WTC11 (cell line): Measurements from ENCODE around the gene SLC38A7. TPM values are rescaled to one million over a fixed set of nuclear protein-coding genes. Genes with fewer than 3 reads are reported as not detected.

ENCODE experiments used
- ATAC-seq: fragments of 200-7000 bp; cut with Tn5 transposase; 2 replicates; pipeline ENCODE4 v1.10.0; 2021; ENCODE audit warnings: mild to moderate bottlenecking, moderate library complexity
- CTCF ChIA-PET: fragments of 300-600 bp; sonication (Branson Sonifier 250); formaldehyde crosslinking; loops from one replicate; lab custom pipeline; 2021; ENCODE audit warnings: antibody characterized with exemption; lab: Charles Lee
- POLR2A ChIA-PET: fragments of 350-600 bp; sonication (Branson Sonifier 250); formaldehyde crosslinking; loops from one replicate; lab custom pipeline; 2021; ENCODE audit warnings: antibody characterized with exemption; lab: Charles Lee
- DNase-seq: peaks from one replicate; pipeline ENCODE4 v3.0.0; 2021; ENCODE audit warnings: low spot score
- H3K27ac Mint-ChIP-seq: 2 replicates; pipeline ENCODE4 v1.8.0; 2021; ENCODE audit warnings: mixed read lengths
- H3K27me3 Mint-ChIP-seq: 2 replicates; pipeline ENCODE4 v1.8.0; 2021; ENCODE audit warnings: low read depth, mild to moderate bottlenecking, moderate library complexity, mixed read lengths
- H3K36me3 Mint-ChIP-seq: 2 replicates; pipeline ENCODE4 v1.8.0; 2021; ENCODE audit warnings: mixed read lengths
- H3K4me1 Mint-ChIP-seq: 2 replicates; pipeline ENCODE4 v1.8.0; 2022; ENCODE audit warnings: mixed read lengths
- H3K4me3 Mint-ChIP-seq: 2 replicates; pipeline ENCODE4 v1.8.0; 2021; ENCODE audit warnings: mild to moderate bottlenecking, moderate library complexity, mixed read lengths
- H3K9me3 Mint-ChIP-seq: 2 replicates; pipeline ENCODE4 v1.8.0; 2021; ENCODE audit warnings: mixed read lengths
- ATF1 ChIP-seq: sonication (generic); formaldehyde crosslinking; IDR thresholded peaks from 2 replicates; pipeline ENCODE4 v1.8.1; 2023; ENCODE audit warnings: mild to moderate bottlenecking, moderate library complexity, missing genetic modification reagents
- ETV6 ChIP-seq: sonication (generic); formaldehyde crosslinking; IDR thresholded peaks from 2 replicates; pipeline ENCODE4 v1.8.1; 2022; ENCODE audit warnings: mild to moderate bottlenecking, missing genetic modification reagents
- FOXP4 ChIP-seq: sonication (generic); formaldehyde crosslinking; IDR thresholded peaks from 2 replicates; pipeline ENCODE4 v1.8.0; 2022; ENCODE audit warnings: mild to moderate bottlenecking, missing genetic modification reagents
- HMGA2 ChIP-seq: fragments of 250-450 bp; sonication (Bioruptor Pico); IDR thresholded peaks from 2 replicates; pipeline ENCODE4 v1.4.0; 2021; ENCODE audit warnings: mild to moderate bottlenecking, moderate library complexity
- IRF1 ChIP-seq: sonication (generic); formaldehyde crosslinking; IDR thresholded peaks from 2 replicates; pipeline ENCODE4 v1.8.0; 2023; ENCODE audit warnings: missing genetic modification reagents
- MAX ChIP-seq: sonication (generic); formaldehyde crosslinking; IDR thresholded peaks from 2 replicates; pipeline ENCODE4 v1.8.0; 2022; ENCODE audit warnings: mild to moderate bottlenecking, missing genetic modification reagents
- MYBL2 ChIP-seq: sonication (generic); formaldehyde crosslinking; IDR thresholded peaks from 2 replicates; pipeline ENCODE4 v1.8.1; 2023; ENCODE audit warnings: mild to moderate bottlenecking, moderate library complexity, missing genetic modification reagents
- NR2C2 ChIP-seq: sonication (generic); formaldehyde crosslinking; IDR thresholded peaks from 2 replicates; pipeline ENCODE4 v1.8.0; 2022; ENCODE audit warnings: mild to moderate bottlenecking, missing genetic modification reagents
- NR3C1 ChIP-seq: sonication (generic); formaldehyde crosslinking; conservative IDR thresholded peaks from 2 replicates; pipeline ENCODE4 v1.8.1; 2023; ENCODE audit warnings: low read depth, mild to moderate bottlenecking, missing genetic modification reagents
- RELA ChIP-seq: sonication (generic); formaldehyde crosslinking; IDR thresholded peaks from 2 replicates; pipeline ENCODE4 v1.8.1; 2022; ENCODE audit warnings: missing genetic modification reagents, mild to moderate bottlenecking, borderline replicate concordance
- RORB ChIP-seq: fragments of 250-450 bp; sonication (Bioruptor Pico); IDR thresholded peaks from 2 replicates; pipeline ENCODE4 v1.9.0; 2021; ENCODE audit warnings: mild to moderate bottlenecking
- STAT6 ChIP-seq: sonication (generic); formaldehyde crosslinking; conservative IDR thresholded peaks from 2 replicates; pipeline ENCODE4 v1.8.1; 2023; ENCODE audit warnings: mild to moderate bottlenecking, low read depth, missing genetic modification reagents, moderate library complexity
- TEAD4 ChIP-seq: sonication (generic); formaldehyde crosslinking; IDR thresholded peaks from 2 replicates; pipeline ENCODE4 v1.8.0; 2022; ENCODE audit warnings: mild to moderate bottlenecking, missing genetic modification reagents
- USF1 ChIP-seq: sonication (generic); formaldehyde crosslinking; IDR thresholded peaks from 2 replicates; pipeline ENCODE4 v1.8.0; 2022; ENCODE audit warnings: mild to moderate bottlenecking, missing genetic modification reagents
- ZNF121 ChIP-seq: sonication (generic); formaldehyde crosslinking; IDR thresholded peaks from 2 replicates; pipeline ENCODE4 v1.8.0; 2023; ENCODE audit warnings: missing genetic modification reagents
- ZNF396 ChIP-seq: fragments of 250-450 bp; sonication (Bioruptor Pico); IDR thresholded peaks from 2 replicates; pipeline ENCODE4 v1.8.0; 2021; ENCODE audit warnings: mild to moderate bottlenecking, moderate library complexity, borderline replicate concordance
- total RNA-seq: library from RNA; stranded (reverse); gene quantifications from 3 replicates; pipeline ENCODE4 v1.2.3, GENCODE V29; 2021

The SLC38A7 gene
- total RNA-seq, 1 experiment from 2014 or later = 23.1 TPM

- TF ChIP-seq FOXP4 (no peak), ZNF396 (CRISPR knock-in tag) (no peak), TEAD4 (CRISPR knock-in tag) (no peak)
Observed at GRCh38 chr16:58716468-58716867, 31.9 kb upstream of the SLC38A7 start (continued).

- ChIA-PET CTCF (interaction anchor here (1.5 kb wide), 1 partner anchor 42 kb away, joined by 4 read pairs; no protein-coding TSS in a partner anchor), POLR2A (no interaction called here)
- Mint-ChIP-seq H3K27ac (no peak overlapping the region), H3K27me3 (no peaks in the 10 kb centered on the region), H3K4me1 (no peaks in the 10 kb centered on the region), H3K36me3 (peaks cover 73% of the 10 kb centered on the region), H3K9me3 (no peaks in the 10 kb centered on the region), H3K4me3 (no peak overlapping the region)
- ATAC-seq = no peak
- no peak for TF ChIP-seq MYBL2 (CRISPR knock-in tag)
- TF ChIP-seq NR3C1 (CRISPR knock-in tag) = no peak
- TF ChIP-seq RELA = no peak
- TF ChIP-seq USF1 = no peak
- no peak for TF ChIP-seq MAX (CRISPR knock-in tag)
- TF ChIP-seq RORB (CRISPR knock-in tag) = no peak
- no peak for TF ChIP-seq ETV6 (CRISPR knock-in tag)
- no peak for TF ChIP-seq HMGA2 (CRISPR knock-in tag)
- DNase-seq = no peak
Observed at GRCh38 chr16:58713742-58714141, 29.2 kb upstream of the SLC38A7 start.

GRCh38 chr16:58709333-58709732 is 24.8 kb upstream of the SLC38A7 start:
- no peak for TF ChIP-seq HMGA2 (CRISPR knock-in tag)
- TF ChIP-seq ZNF121 (CRISPR knock-in tag) = no peak
- TF ChIP-seq ATF1 (CRISPR knock-in tag) = no peak
- TF ChIP-seq NR2C2 = no peak
- TF ChIP-seq RELA = no peak
- TF ChIP-seq STAT6 (CRISPR knock-in tag) = no peak
- H3K27ac Mint-ChIP-seq = no peak overlapping the region
- peaks cover 63% of the 10 kb centered on the region for H3K36me3 Mint-ChIP-seq
- no peak overlapping the region for H3K4me3 Mint-ChIP-seq
- CTCF ChIA-PET = no interaction called here
- POLR2A ChIA-PET = interaction anchor here (0.6 kb wide), 1 partner anchor 25 kb away, joined by 4 read pairs; no protein-coding TSS in a partner anchor
- H3K9me3 Mint-ChIP-seq = no peaks in the 10 kb centered on the region
- ATAC-seq (no peak), DNase-seq (no peak)
- H3K27me3 Mint-ChIP-seq = no peaks in the 10 kb centered on the region
- H3K4me1 Mint-ChIP-seq = no peaks in the 10 kb centered on the region

GRCh38 chr16:58699151-58699550 is 14.6 kb upstream of the SLC38A7 start:
- ChIA-PET CTCF (interaction anchor here (1.2 kb wide), 1 partner anchor 34 kb away, joined by 4 read pairs; no protein-coding TSS in a partner anchor), POLR2A (no interaction called here)
- no peak overlapping the region for H3K4me3 Mint-ChIP-seq
- DNase-seq = no peak
- peaks cover 8% of the 10 kb centered on the region for H3K9me3 Mint-ChIP-seq
- H3K27me3 Mint-ChIP-seq = peaks cover 4% of the 10 kb centered on the region; the same call in 1 of the 2 replicates
- 0 out of 2 replicates have a peak, but pooled peaks cover under 1% of the 10 kb centered on the region for H3K36me3 Mint-ChIP-seq
- TF ChIP-seq IRF1 (CRISPR knock-in tag) = no peak
- H3K27ac Mint-ChIP-seq = no peak overlapping the region; the same call in 1 of the 2 replicates
- no peaks in the 10 kb centered on the region for H3K4me1 Mint-ChIP-seq
- no peak for ATAC-seq
